NCI-H128 (cell line): ENCODE measurements around the gene RGS7.
"Not testable (repeated sequence)": the region's sequence is repeated elsewhere in the genome, so short reads cannot be mapped to it uniquely, and the experiment has no call there.

Source experiments
- DNase-seq: peaks from one replicate; lab custom pipeline; 2025; ENCODE audit not compliant: unreplicated experiment; lab: John Stamatoyannopoulos, UW

Gene RGS7

DNA sequence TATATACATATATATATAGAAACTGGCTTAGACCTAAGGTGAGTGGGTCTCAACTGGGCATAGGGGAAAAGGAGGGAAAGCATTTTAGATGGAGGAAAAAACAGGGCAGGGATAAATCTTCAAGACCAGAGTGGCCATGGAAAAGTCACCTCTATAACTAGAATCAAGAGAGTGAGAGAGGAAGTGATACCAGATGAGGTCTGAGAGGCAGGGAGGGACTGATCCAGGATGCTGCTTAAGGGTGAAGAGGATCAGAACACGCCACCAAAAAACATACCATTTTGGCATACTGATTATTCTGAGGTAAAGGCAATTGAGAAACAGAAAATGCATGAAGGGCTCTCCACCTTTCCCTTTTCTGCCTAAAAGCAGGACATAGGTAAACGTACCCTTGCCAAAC is 268.9 kb downstream of the RGS7 start:
- DNase-seq = not testable (repeated sequence)

DNA sequence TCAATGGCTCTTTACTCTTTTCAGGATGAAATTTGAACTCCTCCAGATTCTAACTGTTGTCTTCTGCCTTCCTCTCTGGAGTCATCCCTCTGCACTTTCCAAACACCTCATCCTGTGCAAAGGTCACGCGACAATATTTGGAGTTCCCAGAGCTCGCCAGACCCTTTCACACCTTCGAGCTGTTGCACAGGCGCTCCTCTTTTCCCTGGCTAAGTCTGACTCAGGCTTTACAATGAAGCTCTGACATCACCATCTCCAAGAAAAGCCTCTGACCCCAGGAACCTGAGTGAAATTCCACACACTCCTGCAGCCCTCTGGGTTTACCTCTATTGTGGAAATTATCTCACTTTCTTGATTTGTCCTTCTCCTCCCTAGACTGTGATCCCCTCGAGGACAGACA is 270.3 kb downstream of the RGS7 start:
- DNase-seq = no peak

GRCh38 chr1:241083285-241083684 is 273.7 kb downstream of the RGS7 start:
- DNase-seq = no peak

GRCh38 chr1:241081473-241081872 is 275.5 kb downstream of the RGS7 start:
- DNase-seq = no peak

GRCh38 chr1:241079459-241079858 is 277.5 kb downstream of the RGS7 start:
- DNase-seq = no peak

DNA sequence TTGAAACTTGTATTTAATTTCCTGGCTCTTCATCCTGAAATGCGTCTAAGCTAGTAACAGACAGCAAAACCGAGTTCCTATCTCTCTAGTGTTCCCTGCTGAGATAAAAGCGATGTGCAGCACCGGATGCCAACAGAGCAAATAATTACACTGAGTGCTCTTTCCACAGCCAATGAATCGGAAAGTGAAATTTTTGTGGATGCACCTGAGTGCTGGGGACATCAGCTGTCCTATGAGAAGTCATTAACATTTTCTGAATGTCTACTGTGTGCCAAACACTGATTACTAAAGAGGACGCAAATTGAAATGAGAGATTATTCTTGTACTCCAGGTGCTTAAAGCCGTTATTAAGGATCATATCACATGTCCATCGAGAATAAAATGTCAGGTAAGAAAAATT is 278.0 kb downstream of the RGS7 start:
- DNase-seq = peak; percentile 58

GRCh38 chr1:241077386-241078147 is 279.4 kb downstream of the RGS7 start:
- no peak for DNase-seq

DNA sequence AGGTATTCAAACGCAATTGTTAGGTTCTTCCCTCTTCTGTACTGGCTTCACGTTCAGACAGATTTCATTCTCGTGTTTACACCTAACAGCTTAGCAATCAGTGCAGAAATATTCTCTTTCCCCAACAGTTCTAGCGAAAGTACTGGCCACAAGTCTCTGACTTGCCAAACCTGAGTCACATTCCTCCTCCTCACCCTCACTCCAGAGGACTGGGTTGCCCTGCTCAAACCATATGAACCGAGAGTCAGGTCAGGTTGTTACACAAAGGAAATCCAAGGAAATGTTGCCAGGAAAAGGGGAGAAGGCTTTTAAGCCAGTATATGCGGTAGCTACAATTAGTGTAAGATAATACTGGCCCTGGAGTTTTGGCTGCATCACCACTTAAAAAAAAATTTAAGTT is 282.5 kb downstream of the RGS7 start:
- DNase-seq = no peak

DNA sequence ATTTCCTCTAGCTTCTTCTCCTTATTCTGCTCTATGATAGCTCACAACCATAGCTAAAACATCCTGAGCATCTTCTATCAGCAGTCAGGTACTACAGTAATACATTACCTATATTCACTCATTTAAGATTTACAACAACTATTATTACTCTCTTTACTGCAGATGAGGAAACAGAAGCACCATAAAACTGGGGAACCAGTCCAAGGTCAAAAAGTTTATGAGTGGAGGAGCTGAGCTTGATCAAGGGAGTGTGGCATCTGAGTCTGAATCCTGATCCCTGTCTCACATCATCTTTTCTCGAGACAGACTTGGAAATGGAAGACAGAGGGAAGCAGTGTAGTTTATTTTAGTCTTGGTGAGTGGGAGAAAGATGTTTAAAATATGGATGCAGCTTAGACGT is 288.6 kb downstream of the RGS7 start:
- DNase-seq = no peak

GRCh38 chr1:241063276-241063675 is 293.7 kb downstream of the RGS7 start:
- no peak for DNase-seq

- no peak for DNase-seq
These were observed 295.9 kb downstream of the RGS7 start for GRCh38 chr1:241061062-241061461.

DNA sequence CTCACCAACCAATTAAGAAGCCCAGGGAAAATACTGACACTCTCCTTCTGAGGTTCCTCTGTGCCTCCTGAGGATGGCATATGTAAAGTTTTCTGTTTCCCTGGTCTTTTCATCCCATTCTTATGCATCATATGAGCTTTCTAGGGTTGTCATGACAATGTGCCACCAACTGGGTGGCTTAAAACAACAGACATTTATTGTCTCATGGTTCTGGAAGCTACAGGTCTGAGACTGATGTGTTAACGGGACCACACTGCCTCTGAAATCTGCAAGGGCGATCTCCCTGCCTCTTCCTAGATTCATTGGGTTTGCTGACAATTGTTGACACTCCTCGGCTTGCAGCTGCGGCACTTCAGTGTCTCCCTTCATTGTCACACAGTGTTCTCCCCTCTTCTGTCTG is 308.4 kb downstream of the RGS7 start:
- DNase-seq = no peak

DNA sequence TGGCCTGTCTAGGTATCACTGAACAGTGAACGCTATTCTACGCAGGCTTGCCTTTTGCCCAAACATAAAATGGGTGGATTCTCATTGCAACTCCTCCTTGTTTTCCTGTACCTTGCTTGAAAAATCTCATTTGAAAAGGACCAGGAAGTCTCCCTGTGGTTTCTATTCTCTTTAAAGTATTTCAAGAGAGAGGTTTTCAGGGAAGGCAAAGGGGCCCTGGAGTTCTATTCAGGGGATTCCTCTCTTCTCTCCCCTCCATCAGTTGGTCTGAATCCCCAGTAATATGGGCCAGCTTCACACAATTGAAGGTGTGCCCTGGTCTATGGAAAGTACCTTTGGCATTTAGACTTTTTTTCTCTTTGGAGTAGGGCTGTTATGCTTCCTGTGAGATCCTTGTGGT is 311.3 kb downstream of the RGS7 start:
- no peak for DNase-seq

- no peak for DNase-seq
These were observed 322.6 kb downstream of the RGS7 start for GRCh38 chr1:241034203-241034936.

DNA sequence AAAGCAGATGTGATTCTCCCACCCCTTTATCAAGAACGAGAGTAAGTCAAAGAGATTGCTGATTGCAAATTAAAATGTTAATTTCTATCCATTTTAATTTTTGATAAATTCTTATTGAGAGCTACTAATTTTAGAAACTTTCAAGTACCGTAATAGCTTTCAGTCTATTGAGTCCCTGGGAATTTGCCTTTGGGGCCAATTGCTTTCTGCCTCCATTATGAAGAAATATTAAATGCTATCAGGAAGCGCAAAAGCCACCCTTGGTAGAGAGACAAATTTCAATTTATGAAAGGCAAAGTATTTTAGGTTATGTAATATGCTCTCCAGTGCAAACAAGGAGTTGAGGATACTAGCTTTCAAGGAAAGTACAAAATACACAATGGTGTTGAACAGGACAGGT is 332.2 kb downstream of the RGS7 start:
- DNase-seq = no peak

- DNase-seq = no peak
These were observed 334.6 kb downstream of the RGS7 start for GRCh38 chr1:241022366-241022765.

GRCh38 chr1:241020851-241021697 is 335.9 kb downstream of the RGS7 start:
- no peak for DNase-seq

- no peak for DNase-seq
These were observed 344.2 kb downstream of the RGS7 start for GRCh38 chr1:241012708-241013340.

DNA sequence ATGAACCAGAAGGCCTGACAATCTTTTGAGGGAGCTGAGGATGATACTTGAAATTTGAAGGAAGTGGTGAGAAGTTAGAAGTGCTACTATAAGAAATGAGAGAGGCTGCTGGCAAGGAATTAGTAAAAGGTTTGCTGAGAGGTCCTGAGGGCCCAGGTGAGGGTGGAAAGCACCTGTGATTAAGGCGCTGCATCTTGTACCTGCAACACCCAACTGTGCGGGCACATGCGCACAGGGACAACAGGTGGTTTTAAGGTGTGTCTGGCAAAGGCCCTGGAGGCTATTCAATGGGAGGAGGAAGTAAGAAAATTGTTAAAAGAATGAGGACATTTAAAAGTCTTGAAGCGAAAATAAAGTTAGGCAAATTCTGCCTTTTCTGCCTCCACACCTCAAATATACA is 349.3 kb downstream of the RGS7 start:
- no peak for DNase-seq

DNA sequence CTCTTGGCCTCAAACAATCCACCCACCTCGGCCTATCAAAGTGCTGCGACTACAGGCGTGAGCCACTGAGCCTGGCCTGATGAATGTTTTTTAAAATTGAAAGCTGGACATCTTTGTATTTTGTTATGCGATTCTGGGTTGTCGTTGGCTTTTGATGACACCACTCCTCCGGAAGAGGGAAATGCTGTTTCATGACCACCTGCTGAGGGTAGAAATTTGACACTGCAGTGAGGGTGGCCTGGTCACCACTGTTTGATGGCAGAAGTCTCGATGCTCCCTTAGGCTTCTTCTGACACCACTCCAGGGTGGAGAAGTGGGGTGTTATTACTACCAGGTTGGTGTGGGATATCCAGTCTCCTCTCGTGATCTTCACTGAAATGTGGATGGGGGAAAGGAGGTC is 357.2 kb downstream of the RGS7 start:
- no peak for DNase-seq

GRCh38 chr1:240998441-240999015 is 358.5 kb downstream of the RGS7 start:
- no peak for DNase-seq
